ENCODE measurements around the gene TOM1. TPM values are rescaled to one million over a fixed set of nuclear protein-coding genes. Genes with fewer than 3 reads are reported as not detected.
"Not testable (repeated sequence)": the region's sequence is repeated elsewhere in the genome, so short reads cannot be mapped to it uniquely, and the experiment has no call there.

Gene TOM1
- polyA plus RNA-seq, 3 donors from 2014 or later: 24.5 to 31.2 (median 26.2) TPM

DNA sequence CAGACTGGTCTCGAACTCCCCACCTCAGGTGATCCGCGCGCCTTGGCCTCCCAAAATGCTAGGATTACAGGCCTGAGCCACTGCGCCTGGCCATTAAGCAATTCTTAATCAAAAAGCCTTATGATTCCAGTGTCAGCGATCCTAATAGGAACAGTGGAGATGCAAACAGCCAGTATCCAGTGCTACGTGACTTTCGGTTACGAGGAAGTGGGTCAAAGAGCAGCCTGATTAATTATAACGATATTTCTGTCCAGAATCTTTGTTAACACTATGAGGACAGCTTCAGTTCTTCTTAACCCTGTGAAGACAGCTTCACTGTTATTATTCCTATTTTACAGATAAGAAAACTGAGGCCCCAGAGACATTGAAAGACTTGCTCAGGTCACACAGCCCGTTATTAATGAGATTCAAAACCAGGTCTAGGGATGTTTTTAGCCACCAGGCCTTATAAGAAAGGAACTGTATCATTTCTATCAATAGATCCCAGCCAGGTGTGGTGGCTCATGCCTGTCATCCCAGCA lies 63.9 kb downstream of the TOM1 start:
- Mint-ChIP-seq H3K36me3 (no peaks in the 10 kb centered on the region), H3K4me1 (no peaks in the 10 kb centered on the region)

GRCh38 chr22:35364230-35364629 lies 64.5 kb downstream of the TOM1 start:
- DNase-seq, H3K27ac Mint-ChIP-seq, H3K4me3 Mint-ChIP-seq, H3K36me3 Mint-ChIP-seq, H3K9me3 Mint-ChIP-seq, H3K4me1 Mint-ChIP-seq: not testable (repeated sequence)
- peaks cover 0 to 10% (median 5%) of the 10 kb centered on the region in 3 donors for H3K27me3 Mint-ChIP-seq (ENCODE audit: low read depth in 3 of 3)

More for the DNA sequence above, 63.9 kb downstream of the TOM1 start:
- peaks cover 0 to 10% (median 2%) of the 10 kb centered on the region in 3 donors for H3K27me3 Mint-ChIP-seq (ENCODE audit: low read depth in 3 of 3)
- DNase-seq: no peak
- no peak overlapping the region for H3K27ac Mint-ChIP-seq
- no peaks in the 10 kb centered on the region for H3K9me3 Mint-ChIP-seq
- no peak overlapping the region for H3K4me3 Mint-ChIP-seq

DNA sequence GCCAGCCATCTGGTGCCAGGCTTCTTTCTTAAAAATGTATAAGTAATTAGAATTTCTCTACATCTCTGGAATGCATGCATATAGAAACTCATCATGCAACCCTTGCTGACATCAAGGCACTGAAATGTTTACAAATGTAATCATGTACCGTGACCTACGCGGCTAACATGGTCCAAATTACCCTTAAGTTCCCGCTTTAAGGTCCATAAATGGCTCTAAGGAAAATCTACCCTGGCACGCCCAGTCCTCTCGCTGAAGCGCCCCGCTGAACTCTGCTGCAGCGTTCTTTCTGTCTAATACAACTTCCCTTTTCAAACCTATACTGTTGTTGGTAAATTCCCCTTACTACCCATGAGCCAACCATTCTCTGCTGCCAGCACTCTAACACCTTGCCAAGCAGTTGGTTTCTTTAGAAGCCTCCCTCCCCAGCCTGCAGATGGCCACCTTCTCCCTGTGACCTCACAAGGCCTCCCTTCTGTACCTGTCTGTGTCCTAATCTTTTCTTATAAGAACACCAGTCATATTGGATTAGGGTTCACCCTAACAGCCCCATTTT lies 67.7 kb downstream of the TOM1 start:
- DNase-seq: no peak
- Mint-ChIP-seq H3K27ac (no peak overlapping the region), H3K36me3 (no peaks in the 10 kb centered on the region), H3K4me3 (no peak overlapping the region), H3K4me1 (peaks cover 10 to 11% of the 10 kb centered on the region in 2 donors), H3K27me3 (ENCODE audit: low read depth in 3 of 3) (peaks cover 3 to 20% (median 14%) of the 10 kb centered on the region in 3 donors), H3K9me3 (no peaks in the 10 kb centered on the region)

GRCh38 chr22:35368386-35368785 lies 68.7 kb downstream of the TOM1 start:
- Mint-ChIP-seq H3K27ac (no peak overlapping the region), H3K9me3 (no peaks in the 10 kb centered on the region), H3K4me3 (no peak overlapping the region), H3K4me1 (peaks cover 10 to 11% of the 10 kb centered on the region in 2 donors), H3K36me3 (no peaks in the 10 kb centered on the region), H3K27me3 (ENCODE audit: low read depth in 3 of 3) (peaks cover 3 to 24% (median 14%) of the 10 kb centered on the region in 3 donors)
- no peak for DNase-seq

DNA sequence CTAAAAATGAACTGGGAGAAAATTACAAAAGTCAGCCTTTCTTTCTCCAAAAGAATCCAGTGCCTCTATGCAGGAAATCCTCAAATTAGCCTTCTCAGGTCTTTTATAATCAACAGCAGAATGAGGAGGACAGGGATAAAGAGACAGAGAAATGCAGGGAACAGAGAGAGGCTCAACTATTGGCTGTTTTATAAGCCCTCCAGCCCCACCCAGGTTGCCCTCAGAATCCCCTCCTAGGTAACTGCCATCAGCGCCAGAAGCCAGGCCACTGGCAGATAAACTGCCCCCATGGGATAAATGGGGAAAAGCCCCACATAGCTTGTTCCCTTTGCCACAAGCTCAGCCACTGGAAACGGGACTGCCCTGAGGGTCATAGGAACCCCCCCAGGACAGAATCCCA lies 70.3 kb downstream of the TOM1 start:
- Mint-ChIP-seq H3K27me3 (ENCODE audit: low read depth in 3 of 3) (peaks cover 3 to 28% (median 14%) of the 10 kb centered on the region in 3 donors), H3K4me3 (no peak overlapping the region), H3K4me1 (peaks cover 10 to 11% of the 10 kb centered on the region in 2 donors), H3K9me3 (no peaks in the 10 kb centered on the region), H3K36me3 (no peaks in the 10 kb centered on the region), H3K27ac (no peak overlapping the region)
- no peak for DNase-seq

GRCh38 chr22:35373781-35374180 lies 74.1 kb downstream of the TOM1 start:
- DNase-seq: no peak
- no peaks in the 10 kb centered on the region for H3K9me3 Mint-ChIP-seq
- no peaks in the 10 kb centered on the region for H3K36me3 Mint-ChIP-seq
- H3K4me1 Mint-ChIP-seq: peaks cover 21 to 22% of the 10 kb centered on the region in 2 donors
- H3K4me3 Mint-ChIP-seq: no peak overlapping the region
- peaks cover 3 to 20% (median 13%) of the 10 kb centered on the region in 3 donors for H3K27me3 Mint-ChIP-seq (ENCODE audit: low read depth in 3 of 3)
- H3K27ac Mint-ChIP-seq: no peak overlapping the region

GRCh38 chr22:35375031-35375430 lies 75.3 kb downstream of the TOM1 start:
- Mint-ChIP-seq H3K27ac (no peak overlapping the region), H3K4me3 (no peak overlapping the region), H3K36me3 (no peaks in the 10 kb centered on the region), H3K27me3 (ENCODE audit: low read depth in 3 of 3) (peaks cover 4 to 23% (median 10%) of the 10 kb centered on the region in 3 donors), H3K9me3 (no peaks in the 10 kb centered on the region), H3K4me1 (peaks cover 21 to 22% of the 10 kb centered on the region in 2 donors)
- DNase-seq: no peak

DNA sequence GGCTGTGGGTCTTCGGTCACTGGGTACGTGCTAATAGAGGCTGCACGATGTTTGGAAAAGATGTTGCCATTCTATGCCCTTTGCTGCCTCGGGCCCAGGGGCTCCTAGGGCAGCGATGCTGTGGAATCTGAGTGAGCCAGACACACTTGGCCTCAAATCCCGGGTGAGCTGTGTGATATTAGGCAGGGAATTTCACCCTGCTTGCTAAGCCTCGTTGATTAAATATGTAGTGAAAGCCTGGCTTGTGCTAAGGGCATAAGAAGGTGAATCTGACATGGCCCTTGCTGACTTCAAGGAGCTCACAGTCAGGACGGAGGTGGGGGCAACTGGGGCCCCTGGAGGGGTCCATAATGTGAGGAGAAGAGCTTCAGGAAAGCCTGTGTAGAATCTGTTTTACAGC lies 75.8 kb downstream of the TOM1 start:
- peaks cover 22 to 23% of the 10 kb centered on the region in 2 donors for H3K4me1 Mint-ChIP-seq
- peaks cover 6 to 25% (median 11%) of the 10 kb centered on the region in 3 donors for H3K27me3 Mint-ChIP-seq (ENCODE audit: low read depth in 3 of 3)
- H3K27ac Mint-ChIP-seq: no peak overlapping the region
- H3K9me3 Mint-ChIP-seq: no peaks in the 10 kb centered on the region
- no peaks in the 10 kb centered on the region for H3K36me3 Mint-ChIP-seq
- no peak for DNase-seq
- no peak overlapping the region for H3K4me3 Mint-ChIP-seq

GRCh38 chr22:35376728-35377472 lies 77.2 kb downstream of the TOM1 start:
- Mint-ChIP-seq H3K4me1 (peaks cover 23 to 26% of the 10 kb centered on the region in 2 donors), H3K36me3 (no peaks in the 10 kb centered on the region), H3K27ac (peak overlapping the region in 3 of 6 donors; percentile 19 to 65 (median 56)), H3K27me3 (ENCODE audit: low read depth in 3 of 3) (peaks cover 4 to 27% (median 8%) of the 10 kb centered on the region in 3 donors), H3K9me3 (no peaks in the 10 kb centered on the region), H3K4me3 (peak overlapping the region in 2 of 5 donors; percentile 38 to 41)
- DNase-seq: peak in 2 of 3 donors; percentile 21 to 23

- DNase-seq: no peak
- Mint-ChIP-seq H3K4me3 (no peak overlapping the region), H3K4me1 (peaks cover 20 to 22% of the 10 kb centered on the region in 2 donors), H3K9me3 (no peaks in the 10 kb centered on the region), H3K36me3 (no peaks in the 10 kb centered on the region), H3K27me3 (ENCODE audit: low read depth in 3 of 3) (peaks cover 3 to 21% (median 3%) of the 10 kb centered on the region in 3 donors), H3K27ac (peak overlapping the region in 5 of 6 donors; percentile 19 to 65 (median 48))
These were observed 78.0 kb downstream of the TOM1 start for GRCh38 chr22:35377735-35378134.

DNA sequence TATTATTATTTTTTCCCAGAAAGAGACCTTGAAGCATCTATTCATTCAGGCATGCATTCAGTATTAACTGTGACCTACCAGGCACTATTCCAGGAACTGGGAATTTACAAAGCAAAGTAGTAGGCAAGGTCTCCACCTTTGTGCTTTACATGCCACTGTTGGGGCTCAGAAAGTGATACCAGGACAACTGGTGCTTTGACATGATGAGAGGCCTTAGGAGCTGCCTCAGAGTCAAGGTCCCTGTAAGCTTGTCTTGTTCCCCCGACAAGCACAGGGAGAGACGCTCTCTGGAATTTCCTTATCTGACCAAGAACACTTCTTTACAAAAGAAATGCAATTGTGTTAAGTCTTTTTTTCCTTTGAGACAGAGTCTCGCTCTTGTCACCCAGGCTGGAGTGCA lies 78.9 kb downstream of the TOM1 start:
- H3K27me3 Mint-ChIP-seq (ENCODE audit: low read depth in 3 of 3): peaks cover 3 to 16% (median 3%) of the 10 kb centered on the region in 3 donors
- H3K36me3 Mint-ChIP-seq: no peaks in the 10 kb centered on the region
- H3K27ac Mint-ChIP-seq: peak overlapping the region in 1 of 6 donors; percentile 21
- H3K4me3 Mint-ChIP-seq: no peak overlapping the region
- H3K4me1 Mint-ChIP-seq: peaks cover 20 to 22% of the 10 kb centered on the region in 2 donors
- DNase-seq: no peak
- H3K9me3 Mint-ChIP-seq: no peaks in the 10 kb centered on the region

GRCh38 chr22:35379146-35379993 lies 79.7 kb downstream of the TOM1 start:
- Mint-ChIP-seq H3K36me3 (no peaks in the 10 kb centered on the region), H3K4me1 (peaks cover 20 to 22% of the 10 kb centered on the region in 2 donors), H3K27ac (no peak overlapping the region), H3K4me3 (peak overlapping the region in 3 of 5 donors; percentile 76 to 81 (median 80)), H3K9me3 (no peaks in the 10 kb centered on the region), H3K27me3 (ENCODE audit: low read depth in 3 of 3) (peaks cover 3 to 14% (median 3%) of the 10 kb centered on the region in 3 donors)
- DNase-seq: no peak

DNA sequence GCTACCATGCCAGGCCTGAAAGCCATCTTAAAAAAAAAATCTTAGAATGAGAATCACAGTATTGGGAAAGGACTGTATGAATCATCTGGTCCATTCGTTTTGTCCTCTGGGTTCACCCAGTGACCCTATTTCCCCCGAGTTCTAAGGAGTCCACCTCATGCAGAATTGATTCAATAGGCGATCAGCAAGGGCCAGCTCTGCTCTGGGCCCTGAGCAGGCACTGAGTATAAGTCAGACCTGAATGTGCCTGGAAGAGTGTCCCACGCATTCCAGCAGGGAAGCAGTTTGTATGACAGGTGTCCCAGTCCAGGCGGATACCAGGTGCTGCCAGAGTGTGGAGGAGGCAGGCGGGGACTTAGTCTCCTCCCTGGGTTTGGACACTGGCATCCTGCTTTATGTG lies 80.3 kb downstream of the TOM1 start:
- peak overlapping the region in 1 of 6 donors; percentile 70 for H3K27ac Mint-ChIP-seq
- H3K9me3 Mint-ChIP-seq: no peaks in the 10 kb centered on the region
- H3K4me3 Mint-ChIP-seq: peak overlapping the region; percentile 74 to 81 (median 78)
- peaks cover 3 to 14% (median 3%) of the 10 kb centered on the region in 3 donors for H3K27me3 Mint-ChIP-seq (ENCODE audit: low read depth in 3 of 3)
- DNase-seq: no peak
- H3K4me1 Mint-ChIP-seq: peaks cover 20 to 22% of the 10 kb centered on the region in 2 donors
- H3K36me3 Mint-ChIP-seq: no peaks in the 10 kb centered on the region
